Tibial nerve (tissue), 4 donors: ENCODE results near the gene ARHGAP12.

Source experiments
- EP300 ChIP-seq, 2 donors: sonication (generic); formaldehyde crosslinking; IDR thresholded peaks; one replicate each; pipeline ENCODE4 v1.6.1; 2017; ENCODE audit warnings: antibody characterized with exemption in 2 of 2, mild to moderate bottlenecking in 1 of 2
- POLR2A ChIP-seq, 2 donors: fragments of 450-650 bp; IDR thresholded peaks; one replicate each; pipeline ENCODE4 v1.6.1; 2017; ENCODE audit warnings: antibody characterized with exemption in 2 of 2, mild to moderate bottlenecking in 2 of 2, moderate library complexity in 2 of 2
- TF ChIP-seq, protein P1 (sequence below), 5 experiments: fragments of 200-600 bp in 3 of 5; fragments of 450-650 bp in 2 of 5; sonication (generic) in 3 of 5; IDR thresholded peaks; one replicate each; pipeline ENCODE4 v1.5.1; 2016 to 2019; ENCODE audit warnings: antibody characterized with exemption in 5 of 5, mild to moderate bottlenecking in 3 of 5, moderate library complexity in 2 of 5

DNA sequence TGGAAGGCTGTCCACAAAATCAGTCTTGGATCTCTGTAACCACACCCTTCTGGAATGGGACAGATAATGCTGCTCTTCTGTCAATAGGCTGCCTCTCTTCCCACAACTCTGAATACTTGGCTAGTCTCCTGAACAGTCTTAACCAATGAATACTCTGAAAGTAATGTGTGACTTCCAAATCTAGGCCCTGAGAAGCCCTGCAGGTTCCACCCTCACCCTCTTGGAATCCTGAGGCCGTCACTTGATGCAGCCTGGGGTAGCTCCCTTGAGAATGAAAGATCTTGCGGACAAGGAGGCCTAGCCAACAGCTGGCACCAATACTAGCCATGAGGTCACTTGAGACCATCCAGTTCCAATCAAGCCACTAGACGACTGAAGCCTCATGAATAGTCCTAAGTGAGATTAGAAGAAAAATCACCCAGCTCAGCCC, 109.2 kb downstream of the ARHGAP12 start:
- TF ChIP-seq, protein P1, sequence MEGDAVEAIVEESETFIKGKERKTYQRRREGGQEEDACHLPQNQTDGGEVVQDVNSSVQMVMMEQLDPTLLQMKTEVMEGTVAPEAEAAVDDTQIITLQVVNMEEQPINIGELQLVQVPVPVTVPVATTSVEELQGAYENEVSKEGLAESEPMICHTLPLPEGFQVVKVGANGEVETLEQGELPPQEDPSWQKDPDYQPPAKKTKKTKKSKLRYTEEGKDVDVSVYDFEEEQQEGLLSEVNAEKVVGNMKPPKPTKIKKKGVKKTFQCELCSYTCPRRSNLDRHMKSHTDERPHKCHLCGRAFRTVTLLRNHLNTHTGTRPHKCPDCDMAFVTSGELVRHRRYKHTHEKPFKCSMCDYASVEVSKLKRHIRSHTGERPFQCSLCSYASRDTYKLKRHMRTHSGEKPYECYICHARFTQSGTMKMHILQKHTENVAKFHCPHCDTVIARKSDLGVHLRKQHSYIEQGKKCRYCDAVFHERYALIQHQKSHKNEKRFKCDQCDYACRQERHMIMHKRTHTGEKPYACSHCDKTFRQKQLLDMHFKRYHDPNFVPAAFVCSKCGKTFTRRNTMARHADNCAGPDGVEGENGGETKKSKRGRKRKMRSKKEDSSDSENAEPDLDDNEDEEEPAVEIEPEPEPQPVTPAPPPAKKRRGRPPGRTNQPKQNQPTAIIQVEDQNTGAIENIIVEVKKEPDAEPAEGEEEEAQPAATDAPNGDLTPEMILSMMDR (IDR thresholded peaks at IDR 0.05): no peak
- no peak for TF ChIP-seq POLR2A (IDR thresholded peaks at IDR 0.05)
- TF ChIP-seq EP300 (IDR thresholded peaks at IDR 0.05): peak in 1 of 2 donors; percentile 17
